Liver (tissue), 9 donors: ENCODE data around the gene DLEC1. TPM values are rescaled to one million over a fixed set of nuclear protein-coding genes. Genes with fewer than 3 reads are reported as not detected.

Source experiments
- DNase-seq: peaks from one replicate; pipeline ENCODE4 v3.0.0-alpha.2; 2017; ENCODE audit warnings: low spot score
- H3K27ac ChIP-seq, 2 donors: one replicate each; pipeline ENCODE4 v1.7.0; 2013; ENCODE audit warnings: inconsistent platforms in 2 of 2, low read length in 2 of 2, control low read depth in 1 of 2, low read depth in 1 of 2, mild to moderate bottlenecking in 1 of 2
- H3K27me3 ChIP-seq, 4 donors: one replicate each; pipeline versions ENCODE4 v1.6.1 to v1.7.0; 2013; ENCODE audit warnings: low read length in 3 of 4, inconsistent platforms in 1 of 4, mild to moderate bottlenecking in 1 of 4, moderate library complexity in 1 of 4; ENCODE audit not compliant: control insufficient read depth in 4 of 4, insufficient read depth in 4 of 4
- H3K36me3 ChIP-seq, 4 donors: one replicate each; pipeline versions ENCODE4 v1.6.1 to v1.7.0; 2013; ENCODE audit warnings: low read length in 3 of 4, mild to moderate bottlenecking in 3 of 4, low read depth in 1 of 4, moderate library complexity in 1 of 4; ENCODE audit not compliant: control insufficient read depth in 4 of 4, insufficient read depth in 3 of 4
- H3K4me1 ChIP-seq, 4 donors: one replicate each; pipeline versions ENCODE4 v1.6.1 to v1.7.0; 2013; ENCODE audit warnings: low read length in 3 of 4, mild to moderate bottlenecking in 3 of 4, moderate library complexity in 1 of 4; ENCODE audit not compliant: control insufficient read depth in 4 of 4, insufficient read depth in 4 of 4
- H3K4me3 ChIP-seq, 3 donors: one replicate each; pipeline versions ENCODE4 v1.6.1 to v1.7.0; 2013; ENCODE audit warnings: low read length in 3 of 3, control low read depth in 1 of 3, low read depth in 1 of 3, mild to moderate bottlenecking in 1 of 3
- H3K9ac ChIP-seq, 2 donors: one replicate each; pipeline ENCODE4 v1.7.0; 2013; ENCODE audit warnings: low read length in 2 of 2, mild to moderate bottlenecking in 2 of 2, moderate library complexity in 2 of 2, control low read depth in 1 of 2, low read depth in 1 of 2
- H3K9me3 ChIP-seq, 4 donors: one replicate each; pipeline versions ENCODE4 v1.6.1 to v1.7.0; 2013; ENCODE audit warnings: low read length in 3 of 4; ENCODE audit not compliant: control insufficient read depth in 4 of 4
- ATF3 ChIP-seq: IDR thresholded peaks from 2 replicates; pipeline ENCODE4 v1.6.1; 2016; ENCODE audit warnings: antibody characterized with exemption
- CTCF ChIP-seq: fragments of 150-350 bp; IDR thresholded peaks from 2 replicates; pipeline ENCODE4 v1.5.1; 2017; ENCODE audit warnings: improper control_type of control experiment, low read depth, low read length; ENCODE audit not compliant: missing input control
- EGR1 ChIP-seq, 2 donors: IDR thresholded peaks; 2 replicates each; pipeline ENCODE4 v1.6.1; 2016 to 2018; ENCODE audit warnings: antibody characterized with exemption in 2 of 2, low read depth in 2 of 2
- FOXA1 ChIP-seq: IDR thresholded peaks from 2 replicates; pipeline ENCODE4 v1.6.1; 2016; ENCODE audit warnings: antibody characterized with exemption
- GABPA ChIP-seq, 2 donors: IDR thresholded peaks in 1 of 2; conservative IDR thresholded peaks in 1 of 2; 2 replicates each; pipeline ENCODE4 v1.6.1; 2016; ENCODE audit warnings: antibody characterized with exemption in 2 of 2, mild to moderate bottlenecking in 1 of 2, moderate library complexity in 1 of 2
- HNF4A ChIP-seq, 2 donors: conservative IDR thresholded peaks; 2 replicates each; pipeline ENCODE4 v1.6.1; 2016; ENCODE audit warnings: antibody characterized with exemption in 2 of 2, mild to moderate bottlenecking in 2 of 2
- JUND ChIP-seq, 2 donors: IDR thresholded peaks; 2 replicates each; pipeline ENCODE4 v1.6.1; 2016; ENCODE audit warnings: antibody characterized with exemption in 2 of 2
- MAX ChIP-seq: IDR thresholded peaks from 2 replicates; pipeline ENCODE4 v1.6.1; 2016; ENCODE audit warnings: antibody characterized with exemption
- NR2F2 ChIP-seq: IDR thresholded peaks from 2 replicates; pipeline ENCODE4 v1.6.1; 2016; ENCODE audit warnings: antibody characterized with exemption
- RXRA ChIP-seq, 2 donors: IDR thresholded peaks; 2 replicates each; pipeline ENCODE4 v1.6.1; 2017 to 2018; ENCODE audit warnings: antibody characterized with exemption in 2 of 2, mild to moderate bottlenecking in 1 of 2
- SP1 ChIP-seq: IDR thresholded peaks from 2 replicates; pipeline ENCODE4 v1.6.1; 2018; ENCODE audit warnings: antibody characterized with exemption, mild to moderate bottlenecking
- TAF1 ChIP-seq: conservative IDR thresholded peaks from 2 replicates; pipeline ENCODE4 v1.6.1; 2016; ENCODE audit warnings: antibody characterized with exemption, mild to moderate bottlenecking
- YY1 ChIP-seq: IDR thresholded peaks from 2 replicates; pipeline ENCODE4 v1.6.1; 2016; ENCODE audit warnings: antibody characterized with exemption, mild to moderate bottlenecking
- ZBTB33 ChIP-seq: IDR thresholded peaks from 2 replicates; pipeline ENCODE4 v1.6.1; 2016; ENCODE audit warnings: antibody characterized with exemption
- whole genome bisulfite sequencing: extraction: QIAGEN DNeasy Blood & Tissue Kit; methylation state at CpG from one replicate; pipeline ENCODE4 v1.1.7; 2013; 5-methylcytosine and 5-hydroxymethylcytosine counted together
- polyA plus RNA-seq, 2 donors: library from polyadenylated mRNA; stranded (reverse) in 1 of 2; unstranded in 1 of 2; fragments of 200-250 nt in 1 of 2; fragments of >200 nt in 1 of 2; fragmentation: Nextera tagmentation in 1 of 2; extraction: Ambion mirVana in 1 of 2; gene quantifications; one replicate each; pipeline versions ENCODE4 v1.2.1 to v1.2.3, GENCODE V29; 2013 to 2015
- total RNA-seq, 2 donors: library from RNA; depleted of rRNA; stranded (reverse); fragments of >200 nt; gene quantifications; one replicate each; pipeline ENCODE4 v1.2.3, GENCODE V29; 2014
- donor health status: healthy.
- donor health status: healthy.
- donor health status: healthy.
- donor health status: healthy.
- donor health status: healthy.

The DLEC1 gene
- total and polyA plus RNA-seq, 4 donors = 0.09 to 0.63 (median 0.30) TPM

GRCh38 chr3:38022301-38022700, 16.7 kb upstream of the DLEC1 start:
- no peak for DNase-seq
- H3K27ac ChIP-seq = peak overlapping the region; percentile 16 to 19
- 65% methylated on average over 3 of the region's 3 CpGs for WGBS
- H3K27me3 ChIP-seq = no peaks in the 10 kb centered on the region
- H3K9me3 ChIP-seq = no peaks in the 10 kb centered on the region
- TF ChIP-seq RXRA (IDR thresholded peaks at IDR 0.05) (no peak), EGR1 (IDR thresholded peaks at IDR 0.05; ENCODE audit: low read depth in 2 of 2) (no peak), FOXA1 (no peak)
- peaks cover 0 to 2% (median 0%) of the 10 kb centered on the region in 4 donors for H3K36me3 ChIP-seq
- no peak overlapping the region for H3K4me3 ChIP-seq
- H3K9ac ChIP-seq = no peak overlapping the region
- H3K4me1 ChIP-seq = peaks cover 0 to 28% (median 13%) of the 10 kb centered on the region in 4 donors

- Histone ChIP-seq H3K27me3 (no peaks in the 10 kb centered on the region), H3K9ac (peak overlapping the region in 1 of 2 donors; percentile 1), H3K4me1 (peaks cover 0 to 28% (median 13%) of the 10 kb centered on the region in 4 donors), H3K27ac (no peak overlapping the region), H3K9me3 (no peaks in the 10 kb centered on the region), H3K4me3 (peak overlapping the region in 2 of 3 donors; percentile 60 to 70), H3K36me3 (peaks cover 0 to 2% (median 0%) of the 10 kb centered on the region in 4 donors)
- TF ChIP-seq CTCF (no peak), SP1 (no peak)
- DNase-seq = no peak
- WGBS = 82% methylated on average over 6 of the region's 6 CpGs
These were observed 15.9 kb upstream of the DLEC1 start for GRCh38 chr3:38022896-38023709.

GRCh38 chr3:38026856-38027255, 12.2 kb upstream of the DLEC1 start:
- 82% methylated on average over 4 of the region's 4 CpGs for WGBS
- peaks cover 2 to 35% (median 17%) of the 10 kb centered on the region in 4 donors for H3K4me1 ChIP-seq

More at GRCh38 chr3:38026856-38027255, 12.2 kb upstream of the DLEC1 start:
- no peak overlapping the region for H3K27ac ChIP-seq
- no peak for TF ChIP-seq YY1
- no peak for TF ChIP-seq MAX
- TF ChIP-seq FOXA1 = no peak
- TF ChIP-seq ATF3 = no peak
- no peak for TF ChIP-seq HNF4A (conservative IDR thresholded peaks at IDR 0.05)
- no peak for TF ChIP-seq TAF1
- TF ChIP-seq RXRA (IDR thresholded peaks at IDR 0.05) = no peak
- no peak for TF ChIP-seq CTCF
- no peak for TF ChIP-seq GABPA (IDR thresholded peaks at IDR 0.05 in 1 of 2, conservative IDR thresholded peaks at IDR 0.05 in 1 of 2)
- no peak for TF ChIP-seq ZBTB33
- no peak for TF ChIP-seq SP1
- TF ChIP-seq JUND (IDR thresholded peaks at IDR 0.05) = no peak
- TF ChIP-seq NR2F2 = no peak
- no peak overlapping the region for H3K9ac ChIP-seq
- no peaks in the 10 kb centered on the region for H3K9me3 ChIP-seq
- DNase-seq = no peak
- H3K4me3 ChIP-seq = no peak overlapping the region
- no peaks in the 10 kb centered on the region for H3K36me3 ChIP-seq
- H3K27me3 ChIP-seq = no peaks in the 10 kb centered on the region
